HEK293 (cell line): Measurements from ENCODE around the gene GET3.

Experiments used
- CTCF ChIA-PET: fragments of 350-600 bp; formaldehyde crosslinking; extraction: SDS; loops from one replicate; lab custom pipeline; 2021; ENCODE audit warnings: antibody characterized with exemption; lab: Yijun Ruan, JAX
- POLR2A ChIA-PET: fragments of 300-600 bp; formaldehyde crosslinking; extraction: SDS; loops from one replicate; lab custom pipeline; 2020; ENCODE audit warnings: antibody characterized with exemption, inconsistent platforms; lab: Yijun Ruan, JAX
- H3K27ac ChIP-seq: fragments of 200-500 bp; sonication (Bioruptor generic); 2 replicates; pipeline ENCODE4 v1.5.1; 2014; ENCODE audit warnings: low read depth, low read length, control low read depth, inconsistent platforms; ENCODE audit errors: extremely low read depth
- H3K36me3 ChIP-seq, 2 experiments: fragments of 200-500 bp in 1 of 2; sonication (Bioruptor generic) in 1 of 2; 1 replicate in 1 of 2; 2 replicates in 1 of 2; pipeline ENCODE4 v1.5.1; 2014 to 2017; ENCODE audit warnings: inconsistent platforms in 2 of 2, low read length in 2 of 2; ENCODE audit not compliant: control insufficient read depth in 2 of 2, insufficient read depth in 1 of 2
- H3K4me1 ChIP-seq: fragments of 200-500 bp; sonication (Bioruptor generic); 2 replicates; pipeline ENCODE4 v1.5.1; 2014; ENCODE audit warnings: mild to moderate bottlenecking, low read length, inconsistent platforms; ENCODE audit not compliant: control insufficient read depth, insufficient read depth
- H3K4me3 ChIP-seq: 2 replicates; pipeline ENCODE4 v1.5.1; 2011; ENCODE audit warnings: low read depth, mild to moderate bottlenecking, control low read depth, low read length, moderate library complexity
- H3K9me3 ChIP-seq: fragments of 200-500 bp; sonication (Bioruptor generic); 2 replicates; pipeline ENCODE4 v1.5.1; 2014; ENCODE audit warnings: low read depth, low read length, inconsistent platforms; ENCODE audit not compliant: control insufficient read depth, insufficient read depth
- IKZF3 ChIP-seq: fragments of 450-650 bp; IDR thresholded peaks from 2 replicates; pipeline ENCODE4 v1.5.0; 2018; ENCODE audit warnings: missing biosample characterization, mild to moderate bottlenecking, missing genetic modification characterization, moderate library complexity
- PRDM1 ChIP-seq: fragments of 450-650 bp; formaldehyde crosslinking; IDR thresholded peaks from 2 replicates; pipeline ENCODE4; 2016; ENCODE audit warnings: missing biosample characterization, missing genetic modification characterization
- SCRT2 ChIP-seq: fragments of 450-650 bp; formaldehyde crosslinking; IDR thresholded peaks from 2 replicates; pipeline ENCODE4 v1.5.1; 2016; ENCODE audit warnings: missing biosample characterization, missing genetic modification characterization
- SP2 ChIP-seq: fragments of 450-650 bp; formaldehyde crosslinking; IDR thresholded peaks from 2 replicates; pipeline ENCODE4 v1.5.1; 2016; ENCODE audit warnings: missing biosample characterization, missing genetic modification characterization
- SP3 ChIP-seq: fragments of 450-650 bp; formaldehyde crosslinking; IDR thresholded peaks from 2 replicates; pipeline ENCODE4 v1.5.1; 2016; ENCODE audit warnings: missing biosample characterization, missing genetic modification characterization
- SP7 ChIP-seq: fragments of 450-650 bp; formaldehyde crosslinking; IDR thresholded peaks from 2 replicates; pipeline ENCODE4 v1.5.1; 2016; ENCODE audit warnings: missing biosample characterization, missing genetic modification characterization
- TCF7L2 ChIP-seq: IDR thresholded peaks from 2 replicates; pipeline ENCODE4 v1.6.1; 2011; ENCODE audit warnings: low read depth, mild to moderate bottlenecking, inconsistent platforms, low read length, moderate library complexity, borderline replicate concordance
- ZBTB20 ChIP-seq: fragments of 450-650 bp; formaldehyde crosslinking; IDR thresholded peaks from 2 replicates; pipeline ENCODE4 v1.5.1; 2016; ENCODE audit warnings: missing biosample characterization, missing genetic modification characterization
- ZEB2 ChIP-seq: fragments of 450-650 bp; formaldehyde crosslinking; IDR thresholded peaks from 2 replicates; pipeline ENCODE4 v1.5.1; 2016; ENCODE audit warnings: missing biosample characterization, missing genetic modification characterization
- ZFP41 ChIP-seq: fragments of 450-650 bp; formaldehyde crosslinking; IDR thresholded peaks from 2 replicates; pipeline ENCODE4 v1.5.1; 2016; ENCODE audit warnings: missing biosample characterization, missing genetic modification characterization, borderline replicate concordance
- ZNF10 ChIP-seq: fragments of 450-650 bp; formaldehyde crosslinking; IDR thresholded peaks from 2 replicates; pipeline ENCODE4 v1.5.1; 2017; ENCODE audit warnings: missing biosample characterization, missing genetic modification characterization
- ZNF121 ChIP-seq: fragments of 450-650 bp; formaldehyde crosslinking; IDR thresholded peaks from 2 replicates; pipeline ENCODE4 v1.5.1; 2016; ENCODE audit warnings: missing biosample characterization, missing genetic modification characterization
- ZNF16 ChIP-seq: fragments of 450-650 bp; formaldehyde crosslinking; IDR thresholded peaks from 2 replicates; pipeline ENCODE4 v1.5.1; 2016; ENCODE audit warnings: low read depth, missing biosample characterization, missing genetic modification characterization
- ZNF184 ChIP-seq: fragments of 450-650 bp; IDR thresholded peaks from 2 replicates; pipeline ENCODE4 v1.5.1; 2018; ENCODE audit warnings: missing biosample characterization, mild to moderate bottlenecking, missing genetic modification characterization
- ZNF624 ChIP-seq: fragments of 450-650 bp; formaldehyde crosslinking; IDR thresholded peaks from 2 replicates; pipeline ENCODE4 v1.5.1; 2017; ENCODE audit warnings: missing biosample characterization, missing genetic modification characterization
- ZNF677 ChIP-seq: fragments of 450-650 bp; IDR thresholded peaks from 2 replicates; pipeline ENCODE4 v1.5.0; 2018; ENCODE audit warnings: missing biosample characterization, mild to moderate bottlenecking, missing genetic modification characterization, moderate library complexity
- ZNF776 ChIP-seq: fragments of 450-650 bp; formaldehyde crosslinking; IDR thresholded peaks from 2 replicates; pipeline ENCODE4 v1.5.0; 2017; ENCODE audit warnings: missing biosample characterization, missing genetic modification characterization, borderline replicate concordance
- TF ChIP-seq, protein P1 (sequence below): fragments of 450-650 bp; formaldehyde crosslinking; IDR thresholded peaks from 2 replicates; pipeline ENCODE4 v1.5.1; 2016; ENCODE audit warnings: missing biosample characterization, missing genetic modification characterization, low read depth
- TF ChIP-seq, protein P2 (sequence below): fragments of 450-650 bp; formaldehyde crosslinking; IDR thresholded peaks from 2 replicates; pipeline ENCODE4 v1.5.1; 2016; ENCODE audit warnings: missing biosample characterization, missing genetic modification characterization
- TF ChIP-seq, protein P3 (sequence below): fragments of 450-650 bp; formaldehyde crosslinking; IDR thresholded peaks from 2 replicates; pipeline ENCODE4 v1.5.1; 2016; ENCODE audit warnings: missing biosample characterization, missing genetic modification characterization
- TF ChIP-seq, protein P4 (sequence below): fragments of 450-650 bp; formaldehyde crosslinking; IDR thresholded peaks from 2 replicates; pipeline ENCODE4 v1.5.1; 2016; ENCODE audit warnings: missing biosample characterization, missing genetic modification characterization
- TF ChIP-seq, protein P5 (sequence below): fragments of 450-650 bp; formaldehyde crosslinking; IDR thresholded peaks from 2 replicates; pipeline ENCODE4 v1.5.1; 2016; ENCODE audit warnings: missing biosample characterization, missing genetic modification characterization
- TF ChIP-seq, protein P6 (sequence below): fragments of 450-650 bp; formaldehyde crosslinking; IDR thresholded peaks from 2 replicates; pipeline ENCODE4; 2016; ENCODE audit warnings: missing biosample characterization, missing genetic modification characterization

Gene GET3

DNA sequence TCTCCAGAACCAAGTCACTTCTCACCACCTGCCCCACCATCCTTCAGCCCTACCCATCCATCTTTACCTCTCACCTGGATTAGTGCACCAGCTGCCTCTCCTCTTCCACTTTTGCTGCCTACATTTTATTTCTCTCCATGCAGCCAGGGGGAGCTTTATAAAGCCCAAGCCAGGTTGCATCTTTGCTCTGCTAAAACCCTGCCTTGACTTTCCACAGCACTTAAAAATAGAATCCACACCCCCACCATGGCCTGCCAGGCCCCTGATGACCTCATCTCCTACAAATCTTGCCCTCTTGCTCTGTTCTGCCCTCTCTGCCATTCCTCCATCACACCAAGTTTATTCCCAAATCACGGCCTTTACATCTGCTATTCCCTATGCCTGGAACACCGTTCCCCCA lies 36.3 kb downstream of the GET3 start (continued):
- TF ChIP-seq, protein P1, sequence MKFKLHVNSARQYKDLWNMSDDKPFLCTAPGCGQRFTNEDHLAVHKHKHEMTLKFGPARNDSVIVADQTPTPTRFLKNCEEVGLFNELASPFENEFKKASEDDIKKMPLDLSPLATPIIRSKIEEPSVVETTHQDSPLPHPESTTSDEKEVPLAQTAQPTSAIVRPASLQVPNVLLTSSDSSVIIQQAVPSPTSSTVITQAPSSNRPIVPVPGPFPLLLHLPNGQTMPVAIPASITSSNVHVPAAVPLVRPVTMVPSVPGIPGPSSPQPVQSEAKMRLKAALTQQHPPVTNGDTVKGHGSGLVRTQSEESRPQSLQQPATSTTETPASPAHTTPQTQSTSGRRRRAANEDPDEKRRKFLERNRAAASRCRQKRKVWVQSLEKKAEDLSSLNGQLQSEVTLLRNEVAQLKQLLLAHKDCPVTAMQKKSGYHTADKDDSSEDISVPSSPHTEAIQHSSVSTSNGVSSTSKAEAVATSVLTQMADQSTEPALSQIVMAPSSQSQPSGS (tag by site-specific recombination), result peak; percentile 75
- TF ChIP-seq, protein P2, sequence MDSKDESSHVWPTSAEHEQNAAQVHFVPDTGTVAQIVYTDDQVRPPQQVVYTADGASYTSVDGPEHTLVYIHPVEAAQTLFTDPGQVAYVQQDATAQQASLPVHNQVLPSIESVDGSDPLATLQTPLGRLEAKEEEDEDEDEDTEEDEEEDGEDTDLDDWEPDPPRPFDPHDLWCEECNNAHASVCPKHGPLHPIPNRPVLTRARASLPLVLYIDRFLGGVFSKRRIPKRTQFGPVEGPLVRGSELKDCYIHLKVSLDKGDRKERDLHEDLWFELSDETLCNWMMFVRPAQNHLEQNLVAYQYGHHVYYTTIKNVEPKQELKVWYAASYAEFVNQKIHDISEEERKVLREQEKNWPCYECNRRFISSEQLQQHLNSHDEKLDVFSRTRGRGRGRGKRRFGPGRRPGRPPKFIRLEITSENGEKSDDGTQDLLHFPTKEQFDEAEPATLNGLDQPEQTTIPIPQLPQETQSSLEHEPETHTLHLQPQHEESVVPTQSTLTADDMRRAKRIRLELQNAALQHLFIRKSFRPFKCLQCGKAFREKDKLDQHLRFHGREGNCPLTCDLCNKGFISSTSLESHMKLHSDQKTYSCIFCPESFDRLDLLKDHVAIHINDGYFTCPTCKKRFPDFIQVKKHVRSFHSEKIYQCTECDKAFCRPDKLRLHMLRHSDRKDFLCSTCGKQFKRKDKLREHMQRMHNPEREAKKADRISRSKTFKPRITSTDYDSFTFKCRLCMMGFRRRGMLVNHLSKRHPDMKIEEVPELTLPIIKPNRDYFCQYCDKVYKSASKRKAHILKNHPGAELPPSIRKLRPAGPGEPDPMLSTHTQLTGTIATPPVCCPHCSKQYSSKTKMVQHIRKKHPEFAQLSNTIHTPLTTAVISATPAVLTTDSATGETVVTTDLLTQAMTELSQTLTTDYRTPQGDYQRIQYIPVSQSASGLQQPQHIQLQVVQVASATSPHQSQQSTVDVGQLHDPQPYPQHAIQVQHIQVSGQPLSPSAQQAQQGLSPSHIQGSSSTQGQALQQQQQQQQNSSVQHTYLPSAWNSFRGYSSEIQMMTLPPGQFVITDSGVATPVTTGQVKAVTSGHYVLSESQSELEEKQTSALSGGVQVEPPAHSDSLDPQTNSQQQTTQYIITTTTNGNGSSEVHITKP (tag by site-specific recombination), result peak; percentile 7; the same call in 1 of the 2 replicates
- TF ChIP-seq PRDM1 (tag by site-specific recombination) (peak; percentile 92), ZNF184 (tag by site-specific recombination) (no peak), SP7 (peak; percentile 55), ZNF16 (tag by site-specific recombination) (no peak), ZNF624 (tag by site-specific recombination) (no peak), ZNF677 (tag by site-specific recombination) (no peak)
- TF ChIP-seq, protein P3, sequence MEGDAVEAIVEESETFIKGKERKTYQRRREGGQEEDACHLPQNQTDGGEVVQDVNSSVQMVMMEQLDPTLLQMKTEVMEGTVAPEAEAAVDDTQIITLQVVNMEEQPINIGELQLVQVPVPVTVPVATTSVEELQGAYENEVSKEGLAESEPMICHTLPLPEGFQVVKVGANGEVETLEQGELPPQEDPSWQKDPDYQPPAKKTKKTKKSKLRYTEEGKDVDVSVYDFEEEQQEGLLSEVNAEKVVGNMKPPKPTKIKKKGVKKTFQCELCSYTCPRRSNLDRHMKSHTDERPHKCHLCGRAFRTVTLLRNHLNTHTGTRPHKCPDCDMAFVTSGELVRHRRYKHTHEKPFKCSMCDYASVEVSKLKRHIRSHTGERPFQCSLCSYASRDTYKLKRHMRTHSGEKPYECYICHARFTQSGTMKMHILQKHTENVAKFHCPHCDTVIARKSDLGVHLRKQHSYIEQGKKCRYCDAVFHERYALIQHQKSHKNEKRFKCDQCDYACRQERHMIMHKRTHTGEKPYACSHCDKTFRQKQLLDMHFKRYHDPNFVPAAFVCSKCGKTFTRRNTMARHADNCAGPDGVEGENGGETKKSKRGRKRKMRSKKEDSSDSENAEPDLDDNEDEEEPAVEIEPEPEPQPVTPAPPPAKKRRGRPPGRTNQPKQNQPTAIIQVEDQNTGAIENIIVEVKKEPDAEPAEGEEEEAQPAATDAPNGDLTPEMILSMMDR (tag by site-specific recombination), result peak; percentile 67
- TF ChIP-seq, all 188 proteins: peak for 11

DNA sequence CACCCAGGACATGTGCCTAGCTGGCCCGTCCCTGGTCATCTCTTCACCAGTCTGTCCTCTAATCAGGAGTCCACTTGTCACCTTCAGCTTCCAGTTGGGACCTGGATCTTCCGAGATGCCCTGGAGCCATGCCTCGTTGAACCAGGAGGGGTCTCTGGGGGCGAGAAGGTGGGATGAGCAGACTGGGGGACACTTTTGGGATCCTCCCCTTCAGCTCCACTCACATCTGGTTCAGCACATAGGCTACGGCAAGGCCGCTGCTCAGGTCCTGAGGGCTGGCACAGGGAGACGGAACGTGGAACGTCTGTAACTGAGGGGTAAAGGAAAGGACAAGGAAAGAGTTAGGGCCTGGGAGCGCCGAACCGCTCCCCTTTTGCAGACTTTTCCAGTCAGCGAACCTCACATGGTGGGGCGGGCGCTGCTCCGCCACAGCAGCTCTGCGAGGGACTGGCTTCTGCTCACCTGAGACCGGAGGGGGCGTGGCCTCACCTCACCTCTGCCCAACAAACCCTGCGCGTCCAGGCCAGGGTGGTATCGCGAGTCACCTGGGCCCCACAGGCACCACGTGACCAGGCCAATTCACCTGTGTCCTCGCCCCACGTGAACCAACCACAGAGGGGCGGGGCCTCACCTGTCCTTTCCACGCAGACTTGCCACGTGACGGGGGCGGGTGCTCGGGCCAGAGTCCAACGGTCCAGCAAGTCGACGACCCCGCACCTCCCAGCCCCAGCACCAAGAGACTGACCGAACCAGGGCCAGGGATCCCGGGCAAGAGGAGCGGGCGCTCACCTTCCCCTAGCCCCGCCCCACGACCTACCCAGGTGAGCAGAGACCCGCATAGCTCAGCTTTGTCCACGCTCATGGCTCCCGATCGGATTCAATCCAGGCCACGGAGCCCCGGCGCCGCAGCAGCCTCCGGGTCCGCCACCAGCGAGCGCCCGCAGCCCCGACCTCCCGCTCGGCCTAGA lies 37.6 kb downstream of the GET3 start, which contains the start of gene HOOK2:
HOOK2 (minus strand) TSS at position 965 of the 968 bp plus-strand sequence; CDS start at position 862, 103 bp downstream.
- Histone ChIP-seq H3K36me3 (peaks cover 0 to 14% of the 10 kb centered on the region in 2 experiments; a peak in 1 of 3 replicates), H3K9me3 (no peaks in the 10 kb centered on the region), H3K4me3 (peak within 1 kb of the TSS; percentile 56), H3K27ac (peak within 1 kb of the TSS; percentile 63; the same call in 1 of the 2 replicates), H3K4me1 (peaks cover 4% of the 10 kb centered on the region; the same call in 1 of the 2 replicates)
- POLR2A ChIA-PET, result interaction anchor here (0.8 to 1.5 kb wide), 5 partner anchors 8 to 94 kb away, joined by 3 to 4 read pairs (median 3); partner anchors contain the start of gene JUNB
- CTCF ChIA-PET, result interaction anchor here (0.7 to 11.4 kb wide), 7 partner anchors 10 to 57 kb away, joined by 3 to 234 read pairs (median 6); partner anchors contain the start of genes JUNB, PRDX2 and THSD8
- TF ChIP-seq, protein P4, sequence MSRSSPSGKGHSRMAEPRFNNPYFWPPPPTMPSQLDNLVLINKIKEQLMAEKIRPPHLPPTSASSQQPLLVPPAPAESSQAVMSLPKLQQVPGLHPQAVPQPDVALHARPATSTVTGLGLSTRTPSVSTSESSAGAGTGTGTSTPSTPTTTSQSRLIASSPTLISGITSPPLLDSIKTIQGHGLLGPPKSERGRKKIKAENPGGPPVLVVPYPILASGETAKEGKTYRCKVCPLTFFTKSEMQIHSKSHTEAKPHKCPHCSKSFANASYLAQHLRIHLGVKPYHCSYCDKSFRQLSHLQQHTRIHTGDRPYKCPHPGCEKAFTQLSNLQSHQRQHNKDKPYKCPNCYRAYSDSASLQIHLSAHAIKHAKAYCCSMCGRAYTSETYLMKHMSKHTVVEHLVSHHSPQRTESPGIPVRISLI (tag by site-specific recombination), result no peak
- TF ChIP-seq, protein P5, sequence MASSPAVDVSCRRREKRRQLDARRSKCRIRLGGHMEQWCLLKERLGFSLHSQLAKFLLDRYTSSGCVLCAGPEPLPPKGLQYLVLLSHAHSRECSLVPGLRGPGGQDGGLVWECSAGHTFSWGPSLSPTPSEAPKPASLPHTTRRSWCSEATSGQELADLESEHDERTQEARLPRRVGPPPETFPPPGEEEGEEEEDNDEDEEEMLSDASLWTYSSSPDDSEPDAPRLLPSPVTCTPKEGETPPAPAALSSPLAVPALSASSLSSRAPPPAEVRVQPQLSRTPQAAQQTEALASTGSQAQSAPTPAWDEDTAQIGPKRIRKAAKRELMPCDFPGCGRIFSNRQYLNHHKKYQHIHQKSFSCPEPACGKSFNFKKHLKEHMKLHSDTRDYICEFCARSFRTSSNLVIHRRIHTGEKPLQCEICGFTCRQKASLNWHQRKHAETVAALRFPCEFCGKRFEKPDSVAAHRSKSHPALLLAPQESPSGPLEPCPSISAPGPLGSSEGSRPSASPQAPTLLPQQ (tag by site-specific recombination), result no peak; the same call in 1 of the 2 replicates
- TF ChIP-seq IKZF3 (tag by site-specific recombination) (no peak), ZNF10 (no peak), ZNF121 (tag by site-specific recombination) (no peak), ZBTB20 (tag by site-specific recombination) (no peak; the same call in 1 of the 2 replicates), ZEB2 (tag by site-specific recombination) (peak; percentile 25; the same call in 1 of the 2 replicates), SP2 (no peak; the same call in 1 of the 2 replicates), SCRT2 (tag by site-specific recombination) (peak; percentile 53), SP3 (tag by site-specific recombination) (peak; percentile 1), ZFP41 (tag by site-specific recombination) (no peak), TCF7L2 (no peak), ZNF776 (no peak)
- TF ChIP-seq, protein P6, sequence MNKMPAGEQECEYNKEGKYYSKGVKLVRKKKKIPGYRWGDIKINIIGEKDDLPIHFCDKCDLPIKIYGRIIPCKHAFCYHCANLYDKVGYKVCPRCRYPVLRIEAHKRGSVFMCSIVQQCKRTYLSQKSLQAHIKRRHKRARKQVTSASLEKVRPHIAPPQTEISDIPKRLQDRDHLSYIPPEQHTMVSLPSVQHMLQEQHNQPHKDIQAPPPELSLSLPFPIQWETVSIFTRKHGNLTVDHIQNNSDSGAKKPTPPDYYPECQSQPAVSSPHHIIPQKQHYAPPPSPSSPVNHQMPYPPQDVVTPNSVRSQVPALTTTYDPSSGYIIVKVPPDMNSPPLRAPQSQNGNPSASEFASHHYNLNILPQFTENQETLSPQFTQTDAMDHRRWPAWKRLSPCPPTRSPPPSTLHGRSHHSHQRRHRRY (tag by site-specific recombination), result no peak
